K562 (cell line): ENCODE data around the gene CLASP1. TPM values are rescaled to one million over a fixed set of nuclear protein-coding genes. Genes with fewer than 3 reads are reported as not detected.

Source experiments
- ATAC-seq: fragments of 200-7000 bp; cut with Tn5 transposase; 3 replicates; pipeline ENCODE4 v1.9.1; 2020; ENCODE audit warnings: moderate library complexity
- BruUV-seq: library from RNA; stranded (reverse); fragments of 400-500 nt; replicated peaks from 2 replicates; lab custom pipeline; 2021; lab: Mats Ljungman, UMichigan
- CTCF ChIA-PET: fragments of 300-600 bp; formaldehyde crosslinking; extraction: SDS; loops from one replicate; lab custom pipeline; 2021; ENCODE audit warnings: low intra/inter-chr PET ratio; lab: Yijun Ruan, JAX
- POLR2A ChIA-PET: fragments of 300-600, 350-650 bp; sonication (Branson Sonifier 250); formaldehyde crosslinking; extraction: SDS; loops from one replicate; lab custom pipeline; 2021; ENCODE audit warnings: antibody characterized with exemption, inconsistent platforms; lab: Yijun Ruan, JAX
- DNase-seq, 4 experiments: peaks; one replicate each; pipeline versions ENCODE4 v3.0.0 to v3.0.0-alpha.2; 2011 to 2018; ENCODE audit warnings: low spot score in 3 of 4, mixed read lengths in 3 of 4; ENCODE audit errors: extremely low read depth in 1 of 4
- FAIRE-seq: peaks from 2 replicates; lab custom pipeline; 2011; peaks lifted over from hg19 to GRCh38; lab: Jason Lieb, UNC
- H2AFZ ChIP-seq: 2 replicates; pipeline ENCODE4 v1.6.0; 2011; ENCODE audit warnings: low read depth, low read length, control low read depth, inconsistent platforms
- H3K27ac ChIP-seq: fragments of 200-600 bp; 3 replicates; pipeline ENCODE4 v1.8.0; 2011; ENCODE audit warnings: low read depth, mild to moderate bottlenecking, control low read depth, inconsistent platforms, low read length, moderate library complexity, mixed read lengths; ENCODE audit errors: extremely low read depth
- H3K27me3 ChIP-seq, 2 experiments: fragments of 300-600 bp in 1 of 2; 2 replicates in 1 of 2; 3 replicates in 1 of 2; pipeline versions ENCODE4 v1.6.0 to v1.8.0; 2011; ENCODE audit warnings: inconsistent platforms in 2 of 2, low read length in 2 of 2, mild to moderate bottlenecking in 1 of 2, mixed read lengths in 1 of 2, moderate library complexity in 1 of 2; ENCODE audit not compliant: control insufficient read depth in 2 of 2, insufficient read depth in 2 of 2
- H3K36me3 ChIP-seq: fragments of 300-600 bp; 3 replicates; pipeline ENCODE4 v1.8.0; 2011; ENCODE audit warnings: mild to moderate bottlenecking, low read length, inconsistent platforms; ENCODE audit not compliant: control insufficient read depth, insufficient read depth
- H3K4me1 ChIP-seq, 2 experiments: fragments of 200-600 bp in 1 of 2; replicated peaks in 1 of 2; 2 replicates in 1 of 2; 3 replicates in 1 of 2; pipeline versions ENCODE4 v1.5.1 to v1.8.0; 2011; ENCODE audit warnings: inconsistent platforms in 2 of 2, low read length in 2 of 2, mild to moderate bottlenecking in 1 of 2, mixed read lengths in 1 of 2, moderate library complexity in 1 of 2; ENCODE audit not compliant: control insufficient read depth in 2 of 2, insufficient read depth in 2 of 2
- H3K4me2 ChIP-seq: 2 replicates; pipeline ENCODE4 v1.6.1; 2011; ENCODE audit warnings: low read length, control low read depth, inconsistent platforms, mixed read lengths; ENCODE audit not compliant: insufficient read depth
- H3K4me3 ChIP-seq: fragments of 200-600 bp; sonication (generic), shearing (Covaris generic); 2 replicates; pipeline ENCODE4 v1.5.1; 2016; ENCODE audit warnings: control low read depth, inconsistent platforms
- H3K79me2 ChIP-seq: fragments of 200-600 bp; 3 replicates; pipeline ENCODE4 v1.8.0; 2011; ENCODE audit warnings: low read length, inconsistent platforms; ENCODE audit not compliant: control insufficient read depth, insufficient read depth
- H3K9ac ChIP-seq, 2 experiments: 2 replicates each; pipeline versions ENCODE4 v1.6.0 to v1.6.1; 2011; ENCODE audit warnings: low read depth in 2 of 2, low read length in 2 of 2, control low read depth in 1 of 2, inconsistent platforms in 1 of 2, mild to moderate bottlenecking in 1 of 2, mixed read lengths in 1 of 2; ENCODE audit not compliant: insufficient read depth in 1 of 2
- H3K9me1 ChIP-seq: one replicate; pipeline ENCODE4 v1.6.0; 2011; ENCODE audit warnings: inconsistent platforms, mild to moderate bottlenecking, low read length, moderate library complexity; ENCODE audit not compliant: control insufficient read depth, insufficient read depth
- H3K9me3 ChIP-seq: replicated peaks from 2 replicates; pipeline ENCODE4 v1.5.1; 2011; ENCODE audit warnings: low read depth, low read length, inconsistent platforms; ENCODE audit not compliant: control insufficient read depth, insufficient read depth
- H4K20me1 ChIP-seq: replicated peaks from 2 replicates; pipeline ENCODE4 v1.6.1; 2011; ENCODE audit warnings: low read length, inconsistent platforms, mixed read lengths; ENCODE audit not compliant: control insufficient read depth, insufficient read depth
- AFF1 ChIP-seq, 2 experiments: fragments of 450-650 bp; IDR thresholded peaks; 2 replicates each; pipeline ENCODE4 v1.6.1; 2018; ENCODE audit warnings: mild to moderate bottlenecking in 2 of 2, low read depth in 1 of 2; ENCODE audit not compliant: partially characterized antibody in 2 of 2
- BCL6 ChIP-seq: fragments of 250-450 bp; sonication (Bioruptor Pico); IDR thresholded peaks from 2 replicates; pipeline ENCODE4 v1.4.0; 2020
- CAMTA2 ChIP-seq: fragments of 250-450 bp; sonication (Bioruptor Pico); conservative IDR thresholded peaks from 2 replicates; pipeline ENCODE4 v1.5.1; 2022
- DDX20 ChIP-seq: fragments of 450-650 bp; IDR thresholded peaks from 2 replicates; pipeline ENCODE4 v1.6.1; 2016; ENCODE audit warnings: missing genetic modification characterization, low read depth, mild to moderate bottlenecking, missing compliant biosample characterization, moderate library complexity
- EHMT2 ChIP-seq: fragments of 450-650 bp; IDR thresholded peaks from 2 replicates; pipeline ENCODE4 v1.6.1; 2018; ENCODE audit warnings: antibody characterized with exemption
- GTF2E2 ChIP-seq: fragments of 200-800 bp; sonication (Bioruptor generic); IDR thresholded peaks from 2 replicates; pipeline ENCODE4 v1.6.1; 2016; ENCODE audit warnings: missing genetic modification characterization, missing compliant biosample characterization
- HEY1 ChIP-seq: fragments of 250-450 bp; sonication (Bioruptor Pico); IDR thresholded peaks from 2 replicates; pipeline ENCODE4 v1.5.0; 2020; ENCODE audit warnings: mild to moderate bottlenecking, moderate library complexity, borderline replicate concordance
- HMG20A ChIP-seq: fragments of 450-650 bp; formaldehyde crosslinking; conservative IDR thresholded peaks from 2 replicates; pipeline ENCODE4 v1.4.0; 2020; ENCODE audit warnings: mild to moderate bottlenecking, mixed read lengths
- HMGXB4 ChIP-seq: sonication (generic); formaldehyde crosslinking; IDR thresholded peaks from 2 replicates; pipeline ENCODE4 v1.8.1; 2023; ENCODE audit warnings: mild to moderate bottlenecking, missing genetic modification reagents
- NCOA2 ChIP-seq, 2 experiments: fragments of 450-650 bp; IDR thresholded peaks; 2 replicates each; pipeline ENCODE4 v1.6.1; 2018; ENCODE audit warnings: mild to moderate bottlenecking in 2 of 2, moderate library complexity in 1 of 2; ENCODE audit not compliant: partially characterized antibody in 2 of 2
- NFATC3 ChIP-seq: fragments of 450-650 bp; IDR thresholded peaks from 2 replicates; pipeline ENCODE4 v1.6.1; 2017; ENCODE audit warnings: mild to moderate bottlenecking
- RBM22 ChIP-seq: fragments of 200-400 bp; formaldehyde crosslinking; IDR thresholded peaks from 2 replicates; pipeline ENCODE4 v1.6.1; 2018; ENCODE audit warnings: low read length, low read depth; ENCODE audit not compliant: poor library complexity, severe bottlenecking
- SOX6 ChIP-seq: fragments of 450-650 bp; IDR thresholded peaks from 2 replicates; pipeline ENCODE4 v1.6.1; 2014; ENCODE audit warnings: mild to moderate bottlenecking
- ZBTB49 ChIP-seq: sonication (generic); formaldehyde crosslinking; IDR thresholded peaks from 2 replicates; pipeline ENCODE4 v1.8.0; 2022; ENCODE audit warnings: missing genetic modification reagents, mild to moderate bottlenecking, borderline replicate concordance
- ZKSCAN3 ChIP-seq: fragments of 250-450 bp; sonication (Bioruptor Pico); IDR thresholded peaks from 2 replicates; pipeline ENCODE4 v1.4.0; 2020
- ZNF274 ChIP-seq: IDR thresholded peaks from 2 replicates; pipeline ENCODE4 v1.6.1; 2011; ENCODE audit warnings: low read depth, mild to moderate bottlenecking, low read length, moderate library complexity, borderline replicate concordance
- ZNF354B ChIP-seq: fragments of 250-450 bp; sonication (Bioruptor Pico); IDR thresholded peaks from 2 replicates; pipeline ENCODE4 v1.4.0; 2020
- WGBS: fragments of 100-300 bp; shearing (Covaris generic); methylation state at CpG from one replicate; pipeline ENCODE4 v1.1.6; 2016; ENCODE audit warnings: low coverage, mixed read lengths; ENCODE audit not compliant: insufficient coverage; ENCODE audit errors: missing lambda C conversion rate; 5-methylcytosine and 5-hydroxymethylcytosine counted together
- in situ Hi-C: fragments of 300-500 bp; cut with MboI; formaldehyde crosslinking; loops from 4 replicates; pipeline ENCODE4 v1.15.0; 2018; ENCODE audit warnings: inconsistent platforms, mixed read lengths
- intact Hi-C: fragments of 100-400 bp; cut with micrococcal nuclease; formaldehyde crosslinking; loops from 2 replicates; pipeline ENCODE4 v1.14.2; 2022
- polyA plus RNA-seq, 8 experiments: library from polyadenylated mRNA; depleted of rRNA in 4 of 8; stranded (reverse) in 5 of 8; unstranded in 3 of 8; fragments of >200 nt; fragmentation: Nextera tagmentation in 2 of 8; fragmentation: Illumina TruSeq in 1 of 8; extraction: Ambion mirVana in 2 of 8; extraction: Trizol in 1 of 8; gene quantifications; 2 replicates each; pipeline versions ENCODE4 v1.2.1 to v1.2.3, GENCODE V29; 2011 to 2014; ENCODE audit warnings: inconsistent platforms in 1 of 8, missing spikeins in 1 of 8
- total RNA-seq, 7 experiments: library from RNA; depleted of rRNA in 6 of 7; stranded (reverse); fragments of >200 nt in 6 of 7; fragmentation: Illumina TruSeq in 2 of 7; extraction: Trizol in 2 of 7; gene quantifications; 2 replicates each; pipeline versions ENCODE4 v1.2.1 to v1.2.3, GENCODE V29; 2011 to 2021; ENCODE audit warnings: low replicate concordance in 1 of 7

The CLASP1 gene
- total and polyA plus RNA-seq, 9 of the 15 experiments (the other 6 are each of a cell fraction or from before 2014, with no cell fraction given), result 1.7 to 40.3 (median 20.7) TPM

- WGBS, result 0% methylated on average over 2 of the region's 2 CpGs
- Histone ChIP-seq H3K27ac (no peak overlapping the region), H3K9ac (no peak overlapping the region), H3K79me2 (no peaks in the 10 kb centered on the region), H4K20me1 (no peaks in the 10 kb centered on the region; the same call in 1 of the 2 replicates), H3K4me1 (no peaks in the 10 kb centered on the region), H3K4me2 (no peak overlapping the region), H2AFZ (no peak overlapping the region), H3K4me3 (no peak overlapping the region), H3K36me3 (no peaks in the 10 kb centered on the region), H3K9me3 (no peaks in the 10 kb centered on the region), H3K9me1 (no peaks in the 10 kb centered on the region), H3K27me3 (peaks cover 11 to 18% of the 10 kb centered on the region in 2 experiments; a peak in 3 of 5 replicates)
- in situ Hi-C loops, result no loop called here
- no peak for ATAC-seq
- intact Hi-C loops, result no loop called here
- CTCF ChIA-PET, result no interaction called here
- no TSS peak for BruUV-seq
- DNase-seq, result no peak
- FAIRE-seq, result no peak
- POLR2A ChIA-PET, result interaction anchor here (0.7 kb wide), 1 partner anchor 22 kb away, joined by 3 read pairs; no protein-coding TSS in a partner anchor
- TF ChIP-seq RBM22 (no peak), SOX6 (no peak), HMG20A (no peak), NCOA2 (IDR thresholded peaks at IDR 0.05; ENCODE audit: partially characterized antibody in 2 of 2) (no peak), HMGXB4 (no peak), EHMT2 (no peak), BCL6 (CRISPR knock-in tag) (no peak), HEY1 (CRISPR knock-in tag) (no peak), ZKSCAN3 (CRISPR knock-in tag) (no peak), ZNF354B (CRISPR knock-in tag) (no peak), ZNF274 (no peak), CAMTA2 (CRISPR knock-in tag) (no peak), DDX20 (tag) (no peak), ZBTB49 (CRISPR knock-in tag) (no peak), GTF2E2 (no peak), NFATC3 (no peak), AFF1 (IDR thresholded peaks at IDR 0.05; ENCODE audit: low read depth in 1 of 2, partially characterized antibody in 2 of 2) (no peak)
Measured at GRCh38 chr2:121304941-121305340, 344.3 kb downstream of the CLASP1 start.
